ENCODE results near the gene RNASE8.

Gene RNASE8

DNA sequence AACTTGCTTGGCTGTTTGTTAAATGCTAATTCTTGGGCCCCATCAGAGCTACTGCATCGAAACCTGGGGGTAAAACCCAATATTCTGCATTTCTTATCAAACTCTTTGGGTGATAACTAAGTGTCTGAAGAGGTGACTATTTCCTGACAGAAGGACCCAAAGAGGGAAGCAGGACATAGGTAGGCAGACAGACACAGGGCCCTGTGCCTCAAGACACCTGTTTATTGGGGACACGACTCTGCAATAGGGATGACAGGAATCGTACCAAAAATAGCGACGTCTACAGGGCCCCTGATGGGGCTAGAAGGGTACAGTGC, 32.2 kb downstream of the RNASE8 start:
- H3K36me3 ChIP-seq (ENCODE audit: insufficient read depth, low read length), result peaks cover 69% of the 10 kb centered on the region

GRCh38 chr14:21090194-21090939, 32.7 kb downstream of the RNASE8 start:
- H2AFZ ChIP-seq (ENCODE audit: low read depth, low read length), result no peak overlapping the region
- H3K4me3 ChIP-seq (ENCODE audit: low read length), result no peak overlapping the region
- H3K4me1 ChIP-seq (ENCODE audit: insufficient read depth, low read length), result peaks cover 39% of the 10 kb centered on the region
- no peaks in the 10 kb centered on the region for H3K9me3 ChIP-seq (ENCODE audit: low read length)
- peaks cover 64% of the 10 kb centered on the region for H3K36me3 ChIP-seq (ENCODE audit: insufficient read depth, low read length)
- no peaks in the 10 kb centered on the region for H3K27me3 ChIP-seq (ENCODE audit: insufficient read depth, low read length)

More for the DNA sequence above, 32.2 kb downstream of the RNASE8 start:
- Histone ChIP-seq H3K4me1 (ENCODE audit: insufficient read depth, low read length) (peaks cover 33% of the 10 kb centered on the region), H3K4me3 (ENCODE audit: low read length) (no peak overlapping the region), H3K9me3 (ENCODE audit: low read length) (no peaks in the 10 kb centered on the region), H2AFZ (ENCODE audit: low read depth, low read length) (no peak overlapping the region), H3K27me3 (ENCODE audit: insufficient read depth, low read length) (no peaks in the 10 kb centered on the region)

GRCh38 chr14:21090940-21091663, 33.5 kb downstream of the RNASE8 start:
- Histone ChIP-seq H3K9me3 (ENCODE audit: low read length) (no peaks in the 10 kb centered on the region), H3K4me1 (ENCODE audit: insufficient read depth, low read length) (peaks cover 46% of the 10 kb centered on the region), H3K36me3 (ENCODE audit: insufficient read depth, low read length) (peaks cover 56% of the 10 kb centered on the region), H2AFZ (ENCODE audit: low read depth, low read length) (no peak overlapping the region), H3K27me3 (ENCODE audit: insufficient read depth, low read length) (no peaks in the 10 kb centered on the region), H3K4me3 (ENCODE audit: low read length) (no peak overlapping the region)

GRCh38 chr14:21091821-21092272, 34.2 kb downstream of the RNASE8 start:
- no peak overlapping the region for H3K4me3 ChIP-seq (ENCODE audit: low read length)
- peaks cover 50% of the 10 kb centered on the region for H3K36me3 ChIP-seq (ENCODE audit: insufficient read depth, low read length)
- H3K4me1 ChIP-seq (ENCODE audit: insufficient read depth, low read length), result peaks cover 50% of the 10 kb centered on the region
- no peaks in the 10 kb centered on the region for H3K9me3 ChIP-seq (ENCODE audit: low read length)
- H2AFZ ChIP-seq (ENCODE audit: low read depth, low read length), result no peak overlapping the region
- H3K27me3 ChIP-seq (ENCODE audit: insufficient read depth, low read length), result no peaks in the 10 kb centered on the region

DNA sequence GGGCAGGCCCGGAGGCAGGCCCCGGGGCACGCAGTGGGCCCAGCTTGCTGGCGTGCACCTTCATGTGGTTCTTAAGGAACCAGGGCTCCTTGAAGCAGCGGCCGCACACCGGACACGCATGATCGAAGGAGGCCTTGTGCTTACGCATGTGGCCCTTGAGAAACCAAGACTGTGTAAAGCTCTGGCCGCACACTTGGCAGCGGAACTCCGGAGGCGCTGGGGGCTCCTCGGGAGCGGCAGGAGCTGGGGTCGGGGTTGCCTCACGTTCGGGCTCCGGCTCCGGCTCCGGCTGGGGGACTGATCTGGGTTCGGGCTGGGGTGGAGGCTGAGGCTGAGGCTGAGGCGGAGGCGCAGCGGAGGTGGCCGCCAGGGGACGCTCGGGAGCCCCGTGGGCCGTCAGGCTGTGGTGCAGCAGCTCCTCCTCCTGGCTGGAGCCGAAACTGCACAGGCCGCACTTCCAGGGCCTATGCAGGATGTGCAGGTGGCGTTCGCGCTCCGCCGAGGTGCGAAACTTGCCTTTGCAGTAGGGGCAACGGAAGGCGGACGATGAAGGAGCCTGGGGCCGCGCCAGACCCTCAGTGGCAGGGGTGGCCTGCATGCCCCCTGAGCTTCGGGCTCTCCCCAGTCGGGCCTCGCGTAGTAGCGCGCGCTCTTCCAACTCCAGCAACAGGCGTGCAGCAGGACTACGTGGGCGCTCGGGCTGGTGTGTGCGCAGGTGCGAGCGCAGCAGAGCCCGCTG, 34.8 kb downstream of the RNASE8 start:
- Histone ChIP-seq H3K4me1 (ENCODE audit: insufficient read depth, low read length) (peaks cover 50% of the 10 kb centered on the region), H2AFZ (ENCODE audit: low read depth, low read length) (no peak overlapping the region), H3K9me3 (ENCODE audit: low read length) (no peaks in the 10 kb centered on the region), H3K36me3 (ENCODE audit: insufficient read depth, low read length) (peaks cover 48% of the 10 kb centered on the region), H3K4me3 (ENCODE audit: low read length) (no peak overlapping the region), H3K27me3 (ENCODE audit: insufficient read depth, low read length) (no peaks in the 10 kb centered on the region)

- no peaks in the 10 kb centered on the region for H3K9me3 ChIP-seq (ENCODE audit: low read length)
- H3K4me1 ChIP-seq (ENCODE audit: insufficient read depth, low read length), result peaks cover 46% of the 10 kb centered on the region
- H2AFZ ChIP-seq (ENCODE audit: low read depth, low read length), result no peak overlapping the region
- H3K4me3 ChIP-seq (ENCODE audit: low read length), result no peak overlapping the region
- peaks cover 48% of the 10 kb centered on the region for H3K36me3 ChIP-seq (ENCODE audit: insufficient read depth, low read length)
- no peaks in the 10 kb centered on the region for H3K27me3 ChIP-seq (ENCODE audit: insufficient read depth, low read length)
These were observed 35.4 kb downstream of the RNASE8 start for GRCh38 chr14:21093018-21093417.

GRCh38 chr14:21093769-21094681, 36.4 kb downstream of the RNASE8 start:
- peaks cover 42% of the 10 kb centered on the region for H3K4me1 ChIP-seq (ENCODE audit: insufficient read depth, low read length)
- peaks cover 42% of the 10 kb centered on the region for H3K36me3 ChIP-seq (ENCODE audit: insufficient read depth, low read length)
- H3K27me3 ChIP-seq (ENCODE audit: insufficient read depth, low read length), result no peaks in the 10 kb centered on the region
- no peak overlapping the region for H2AFZ ChIP-seq (ENCODE audit: low read depth, low read length)
- H3K4me3 ChIP-seq (ENCODE audit: low read length), result peak overlapping the region; percentile 37
- H3K9me3 ChIP-seq (ENCODE audit: low read length), result no peaks in the 10 kb centered on the region

DNA sequence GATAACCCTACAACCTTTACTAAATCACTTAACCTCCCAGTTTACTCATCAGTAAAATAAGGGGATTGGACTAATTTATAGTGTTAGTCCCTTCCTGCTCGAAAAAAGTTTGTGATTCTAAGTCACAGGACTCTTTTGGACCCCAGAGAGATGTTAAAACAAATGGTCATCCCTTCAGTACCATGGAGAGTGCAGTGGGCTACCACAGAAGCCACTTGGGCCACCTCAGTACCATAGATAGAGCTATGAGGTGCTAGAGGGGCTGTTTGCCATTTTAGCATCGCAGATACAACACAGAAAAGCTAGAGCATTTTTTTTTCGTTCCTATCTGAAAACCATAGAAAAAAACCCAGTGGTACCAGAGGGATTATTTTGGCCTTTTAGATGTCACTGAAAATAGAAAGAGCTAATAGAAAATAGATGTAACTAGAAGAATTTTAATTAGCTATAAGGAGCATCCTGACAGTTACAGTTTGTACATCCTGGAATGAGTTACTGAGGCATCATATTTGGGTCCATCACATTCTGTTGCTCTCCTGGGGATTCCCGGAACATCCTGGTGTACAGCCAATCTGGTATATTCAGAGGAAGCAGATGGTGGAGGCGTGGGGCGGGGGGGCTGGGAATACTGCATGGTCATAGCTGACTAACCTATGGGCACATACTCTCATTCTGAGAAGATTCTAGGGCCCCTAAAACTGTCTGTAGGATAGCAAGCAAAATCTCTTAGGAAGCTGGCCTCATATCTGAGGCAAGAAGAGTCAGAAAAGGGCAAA, 38.0 kb downstream of the RNASE8 start:
- H3K27me3 ChIP-seq (ENCODE audit: insufficient read depth, low read length), result no peaks in the 10 kb centered on the region
- no peaks in the 10 kb centered on the region for H3K9me3 ChIP-seq (ENCODE audit: low read length)
- peaks cover 28% of the 10 kb centered on the region for H3K36me3 ChIP-seq (ENCODE audit: insufficient read depth, low read length)
- no peak overlapping the region for H2AFZ ChIP-seq (ENCODE audit: low read depth, low read length)
- H3K4me3 ChIP-seq (ENCODE audit: low read length), result peak overlapping the region; percentile 5
- H3K4me1 ChIP-seq (ENCODE audit: insufficient read depth, low read length), result peaks cover 52% of the 10 kb centered on the region

DNA sequence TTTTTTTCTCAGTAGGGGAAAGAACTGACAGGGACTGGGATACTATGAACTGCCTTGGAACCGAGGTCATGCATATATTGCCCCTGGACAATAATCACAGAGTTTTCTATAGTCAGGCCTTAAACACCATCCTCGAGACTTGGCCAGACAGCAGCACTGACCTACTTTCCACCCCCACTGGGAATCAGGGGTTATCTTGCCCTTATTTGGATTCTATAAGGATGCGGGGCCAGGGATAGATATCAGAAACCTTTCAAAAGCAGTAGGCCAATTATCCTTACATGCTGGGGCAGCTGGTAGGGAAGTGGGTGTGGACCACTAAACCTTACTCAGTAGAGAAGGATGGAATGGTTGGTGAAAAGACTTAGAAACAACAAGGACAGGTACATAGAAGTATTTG, 38.8 kb downstream of the RNASE8 start:
- H3K4me1 ChIP-seq (ENCODE audit: insufficient read depth, low read length), result peaks cover 52% of the 10 kb centered on the region
- H3K27me3 ChIP-seq (ENCODE audit: insufficient read depth, low read length), result no peaks in the 10 kb centered on the region
- H2AFZ ChIP-seq (ENCODE audit: low read depth, low read length), result no peak overlapping the region
- H3K36me3 ChIP-seq (ENCODE audit: insufficient read depth, low read length), result peaks cover 20% of the 10 kb centered on the region
- H3K4me3 ChIP-seq (ENCODE audit: low read length), result peak overlapping the region; percentile 71
- H3K9me3 ChIP-seq (ENCODE audit: low read length), result no peaks in the 10 kb centered on the region

- H3K36me3 ChIP-seq (ENCODE audit: insufficient read depth, low read length), result peaks cover 13% of the 10 kb centered on the region
- no peak overlapping the region for H2AFZ ChIP-seq (ENCODE audit: low read depth, low read length)
- peaks cover 52% of the 10 kb centered on the region for H3K4me1 ChIP-seq (ENCODE audit: insufficient read depth, low read length)
- H3K4me3 ChIP-seq (ENCODE audit: low read length), result peak overlapping the region; percentile 71
- no peaks in the 10 kb centered on the region for H3K9me3 ChIP-seq (ENCODE audit: low read length)
- H3K27me3 ChIP-seq (ENCODE audit: insufficient read depth, low read length), result no peaks in the 10 kb centered on the region
These were observed 39.5 kb downstream of the RNASE8 start for GRCh38 chr14:21096978-21097635.

GRCh38 chr14:21097636-21098075, 40.0 kb downstream of the RNASE8 start:
- no peak overlapping the region for H2AFZ ChIP-seq (ENCODE audit: low read depth, low read length)
- peaks cover 8% of the 10 kb centered on the region for H3K36me3 ChIP-seq (ENCODE audit: insufficient read depth, low read length)
- H3K9me3 ChIP-seq (ENCODE audit: low read length), result no peaks in the 10 kb centered on the region
- H3K27me3 ChIP-seq (ENCODE audit: insufficient read depth, low read length), result no peaks in the 10 kb centered on the region
- peak overlapping the region; percentile 71 for H3K4me3 ChIP-seq (ENCODE audit: low read length)
- H3K4me1 ChIP-seq (ENCODE audit: insufficient read depth, low read length), result peaks cover 55% of the 10 kb centered on the region
